Hippocampal formation (tissue), 2 donors: ENCODE measurements around the gene TMEM30A.

Source experiments
- DNase-seq, 2 donors: peaks; one replicate each; lab custom pipeline; 2025; lab: John Stamatoyannopoulos, UW

Gene TMEM30A

DNA sequence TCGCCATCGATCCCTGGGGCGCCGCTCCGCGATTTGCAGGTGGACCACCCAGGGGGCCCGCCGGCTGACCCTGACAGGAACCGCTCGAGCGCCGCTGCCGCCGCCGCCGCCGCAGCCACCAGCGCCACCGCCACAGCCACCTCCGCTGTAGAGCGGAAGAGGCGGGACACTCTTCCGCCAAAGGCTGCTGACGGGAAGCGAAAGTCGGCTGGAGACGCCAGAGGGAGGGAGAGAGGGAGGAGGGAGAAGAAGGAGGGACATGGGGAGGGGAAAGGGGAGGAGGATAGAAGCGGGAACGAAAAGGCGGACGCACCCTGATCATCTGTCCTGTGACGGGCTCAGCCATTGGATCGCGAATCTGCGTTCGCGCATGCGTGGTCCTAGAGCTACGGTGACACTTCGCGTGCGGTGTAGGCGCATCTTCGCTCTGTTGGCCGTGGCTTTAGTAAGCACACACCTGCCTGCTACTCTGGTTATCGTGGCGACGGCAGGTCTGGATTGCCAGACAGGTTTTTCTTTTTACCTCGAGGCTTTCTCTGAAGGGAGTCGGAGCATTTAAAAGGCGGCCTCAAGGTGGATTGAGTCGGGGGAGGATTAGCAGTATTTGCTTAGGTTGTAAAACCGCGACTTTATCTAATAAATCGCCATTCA is at the start of gene TMEM30A:
Gene TMEM30A (minus strand): TSS at position 161 of the 651 bp plus-strand sequence. CDS start 154 bp downstream, at position 7.
- DNase-seq: peak; percentile 96 to 100

DNA sequence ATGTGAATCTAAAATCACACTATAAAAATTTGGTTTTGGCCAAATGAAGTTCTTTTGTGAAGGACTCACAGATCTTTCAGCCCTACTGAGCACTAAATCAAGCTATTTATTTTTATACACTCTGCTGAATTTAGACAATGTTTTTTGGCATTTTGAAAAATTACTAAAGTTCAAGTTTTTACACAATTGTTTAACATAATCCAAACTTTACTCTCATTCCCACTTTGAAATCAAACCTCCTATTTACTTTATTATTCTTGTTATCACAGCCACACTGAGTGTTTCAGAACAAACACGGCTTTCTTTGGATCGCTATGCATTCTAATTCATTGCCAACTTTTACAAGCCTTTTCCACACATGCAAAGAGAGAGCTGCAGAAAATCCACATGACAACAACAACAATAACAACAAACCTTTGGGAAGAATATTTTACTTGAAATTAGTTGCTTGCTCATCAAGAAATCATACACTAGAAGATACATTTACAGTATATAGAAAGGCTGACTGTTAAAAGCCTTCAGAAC is 49.1 kb upstream of the TMEM30A start:
- no peak for DNase-seq

GRCh38 chr6:75331151-75331550 is 46.6 kb upstream of the TMEM30A start:
- no peak for DNase-seq

DNA sequence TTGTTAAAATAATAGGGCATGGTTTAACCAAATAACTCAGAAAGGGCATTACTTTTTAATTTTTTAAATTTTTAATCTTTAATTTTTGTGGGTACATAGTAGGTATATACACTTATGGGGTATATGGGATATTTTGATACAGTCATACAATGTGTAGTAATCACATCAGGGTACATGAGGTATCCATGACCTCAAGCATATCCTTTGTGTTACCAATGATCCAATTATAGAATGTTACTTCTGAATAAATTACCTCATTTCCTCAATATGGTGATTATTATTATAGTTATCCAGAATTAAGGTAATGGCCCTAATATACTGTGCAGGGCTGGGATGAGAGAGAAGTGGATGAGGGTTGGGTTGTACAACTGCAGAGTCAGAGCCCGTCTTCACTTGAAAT is 45.1 kb upstream of the TMEM30A start:
- no peak for DNase-seq

GRCh38 chr6:75327807-75328206 is 43.2 kb upstream of the TMEM30A start:
- no peak for DNase-seq

- no peak for DNase-seq
Measured at GRCh38 chr6:75326557-75327258, 42.1 kb upstream of the TMEM30A start.

DNA sequence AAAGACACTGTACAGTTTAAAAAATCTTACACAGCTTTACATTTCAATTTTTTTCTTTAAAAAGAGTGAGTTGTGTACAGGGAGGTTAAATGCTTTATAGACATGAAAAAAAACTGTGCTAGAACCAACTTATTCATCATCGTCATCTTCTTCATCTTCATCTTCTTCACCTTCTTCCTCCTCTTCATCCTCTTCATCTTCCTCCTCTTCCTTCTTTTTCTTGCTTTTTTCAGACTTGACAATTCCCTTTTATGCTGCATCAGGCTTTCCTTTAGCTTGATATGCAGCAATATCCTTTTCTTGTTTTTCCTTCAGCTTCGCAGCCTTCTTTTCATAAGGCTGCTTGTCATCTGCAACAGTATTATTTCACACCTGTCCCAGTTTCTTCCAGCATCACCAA is 34.3 kb upstream of the TMEM30A start:
- no peak for DNase-seq

DNA sequence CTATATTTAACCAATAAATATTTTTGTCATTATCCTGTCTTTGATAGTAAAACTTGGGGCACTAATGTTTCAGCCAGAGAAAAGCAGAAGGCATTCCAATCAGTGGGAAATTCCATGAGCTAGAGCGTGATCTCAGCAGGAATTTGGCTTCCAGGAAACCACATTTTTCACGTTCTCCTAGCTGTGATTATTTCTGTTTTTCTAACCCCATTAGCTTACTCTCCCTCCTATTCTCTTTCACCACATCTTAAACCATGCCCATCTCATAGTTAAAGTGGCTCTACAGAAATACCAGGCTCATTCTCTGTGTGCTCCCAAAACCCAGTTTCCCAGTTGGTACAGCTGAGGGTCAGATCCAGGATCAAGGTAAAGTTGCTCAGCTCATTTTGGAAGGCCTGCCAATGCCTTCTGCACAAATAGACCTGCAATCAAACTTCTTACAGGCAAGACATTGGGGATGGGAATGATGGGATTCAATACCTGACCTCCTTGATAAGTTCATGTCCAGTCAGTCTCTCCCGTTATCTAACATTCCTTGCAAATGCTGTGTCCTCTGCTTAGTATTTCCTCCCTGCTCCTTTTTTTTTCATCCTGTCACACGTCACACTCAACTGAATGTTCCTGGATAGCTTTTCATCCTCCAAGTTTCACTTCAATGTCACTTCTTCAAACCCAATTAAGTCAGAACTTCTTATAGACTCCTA is 33.1 kb upstream of the TMEM30A start:
- DNase-seq: no peak

DNA sequence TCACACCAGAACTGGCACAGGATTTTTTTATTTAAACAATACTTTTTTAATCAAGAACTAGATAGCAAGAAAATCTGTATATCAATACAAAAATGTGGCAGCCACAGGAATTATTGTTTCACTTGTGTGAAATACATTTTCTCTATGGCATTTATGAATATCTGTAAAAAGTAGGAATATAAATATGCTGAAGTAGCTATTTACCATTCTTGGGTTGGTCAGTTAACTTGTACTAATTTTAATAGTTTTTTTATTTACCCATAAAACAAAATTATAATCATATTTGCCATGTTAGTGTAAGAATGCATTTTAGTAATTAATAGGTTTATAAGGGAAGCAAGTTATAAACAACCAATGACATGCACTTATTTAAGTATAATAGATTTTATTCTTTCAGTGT is 31.4 kb upstream of the TMEM30A start:
- no peak for DNase-seq

DNA sequence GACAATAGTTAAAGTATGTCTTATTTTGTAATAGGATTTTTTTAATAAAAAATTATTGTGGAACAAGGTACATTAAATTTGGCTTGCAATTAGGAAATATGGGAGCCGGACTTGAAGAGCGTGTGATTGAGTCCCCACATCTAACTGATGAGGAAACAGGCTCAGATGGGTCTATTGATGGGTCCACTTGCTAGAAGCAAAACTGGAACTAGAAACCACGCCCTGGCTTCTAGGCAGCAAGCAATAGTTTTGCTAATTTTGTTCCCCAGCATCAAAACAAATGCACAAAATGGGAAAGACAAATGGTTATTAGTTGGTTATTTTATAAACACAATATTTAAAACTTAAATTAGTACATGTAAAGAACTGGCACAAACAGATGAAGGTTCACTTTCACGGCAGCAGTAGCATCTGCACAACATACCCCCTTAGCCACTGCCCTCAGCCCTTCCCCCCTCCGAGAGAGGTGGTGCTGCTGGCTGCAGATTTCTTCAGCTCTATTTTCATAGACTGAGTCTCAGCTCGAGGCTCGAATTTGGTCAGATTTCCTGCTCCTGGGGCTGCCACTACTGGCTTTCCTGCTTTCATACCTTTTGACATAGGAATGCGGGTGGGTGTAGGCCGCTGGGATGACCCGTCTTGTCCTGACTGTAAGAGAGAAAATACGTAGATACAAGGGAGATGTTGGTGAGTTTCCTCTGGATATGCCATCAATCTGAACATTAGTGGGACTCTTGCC is 23.8 kb upstream of the TMEM30A start:
- no peak for DNase-seq

- DNase-seq: no peak
Measured at GRCh38 chr6:75307364-75308004, 22.9 kb upstream of the TMEM30A start.

DNA sequence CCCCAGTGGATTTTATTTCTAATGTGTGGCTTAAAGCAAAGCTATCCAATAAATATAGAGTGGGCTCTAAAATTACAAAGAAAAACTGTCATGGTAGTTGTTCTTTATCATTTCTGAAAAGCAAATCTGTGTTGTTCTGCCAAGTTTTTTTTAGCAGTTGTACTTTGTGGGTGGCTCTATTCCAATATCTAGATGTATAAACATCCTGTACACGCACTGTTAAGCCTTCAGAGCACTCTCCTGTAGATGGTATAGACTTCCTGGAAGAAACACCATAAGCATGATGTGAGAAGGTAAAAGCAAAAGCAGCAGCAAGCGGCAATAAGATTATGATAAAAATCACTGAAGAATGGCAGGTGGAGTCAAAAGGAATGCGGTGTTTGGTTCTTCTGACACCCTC is 21.5 kb upstream of the TMEM30A start:
- no peak for DNase-seq

DNA sequence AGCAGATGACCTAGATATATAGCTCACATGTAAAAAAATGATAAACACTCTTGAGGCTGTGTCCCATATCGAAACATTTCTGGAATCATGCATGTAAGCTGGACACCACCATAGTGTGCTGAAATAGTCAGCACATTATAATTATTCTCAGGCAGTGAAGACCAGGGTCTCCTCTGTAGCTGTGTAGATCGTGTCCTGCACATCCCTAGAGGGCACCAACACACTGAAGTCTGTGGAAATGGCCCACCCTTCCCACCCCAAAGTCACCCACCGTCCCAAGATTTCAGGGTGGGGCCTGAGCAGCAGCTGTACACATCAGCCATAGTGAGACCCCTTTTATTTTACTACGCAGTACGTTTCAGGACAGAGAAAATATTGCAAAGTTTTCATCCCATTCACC is 21.0 kb upstream of the TMEM30A start:
- no peak for DNase-seq

DNA sequence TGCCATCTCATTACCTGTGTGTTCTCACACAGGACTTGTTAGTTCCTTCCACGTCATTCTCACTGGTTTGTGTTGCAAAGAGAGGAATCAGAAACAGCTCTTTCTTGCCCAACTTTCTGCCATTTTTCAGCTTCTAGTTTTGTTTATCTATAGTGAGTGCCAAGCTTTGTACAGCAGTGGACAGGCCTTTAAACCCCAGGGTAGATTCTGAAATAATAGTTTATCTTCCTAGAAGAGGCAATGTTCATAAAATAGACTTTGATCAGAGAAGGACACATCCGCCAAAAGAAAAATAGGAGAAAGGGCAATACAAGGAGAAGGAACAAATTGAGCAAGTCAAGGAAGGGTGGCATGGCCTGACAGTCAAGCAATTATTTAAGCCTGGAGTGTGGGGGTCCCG is 17.7 kb upstream of the TMEM30A start:
- no peak for DNase-seq

GRCh38 chr6:75301537-75301936 is 16.9 kb upstream of the TMEM30A start:
- no peak for DNase-seq

GRCh38 chr6:75301088-75301487 is 16.5 kb upstream of the TMEM30A start:
- no peak for DNase-seq

GRCh38 chr6:75300531-75300855 is 15.9 kb upstream of the TMEM30A start:
- no peak for DNase-seq

- DNase-seq: no peak
Measured at GRCh38 chr6:75299801-75300530, 15.4 kb upstream of the TMEM30A start.

DNA sequence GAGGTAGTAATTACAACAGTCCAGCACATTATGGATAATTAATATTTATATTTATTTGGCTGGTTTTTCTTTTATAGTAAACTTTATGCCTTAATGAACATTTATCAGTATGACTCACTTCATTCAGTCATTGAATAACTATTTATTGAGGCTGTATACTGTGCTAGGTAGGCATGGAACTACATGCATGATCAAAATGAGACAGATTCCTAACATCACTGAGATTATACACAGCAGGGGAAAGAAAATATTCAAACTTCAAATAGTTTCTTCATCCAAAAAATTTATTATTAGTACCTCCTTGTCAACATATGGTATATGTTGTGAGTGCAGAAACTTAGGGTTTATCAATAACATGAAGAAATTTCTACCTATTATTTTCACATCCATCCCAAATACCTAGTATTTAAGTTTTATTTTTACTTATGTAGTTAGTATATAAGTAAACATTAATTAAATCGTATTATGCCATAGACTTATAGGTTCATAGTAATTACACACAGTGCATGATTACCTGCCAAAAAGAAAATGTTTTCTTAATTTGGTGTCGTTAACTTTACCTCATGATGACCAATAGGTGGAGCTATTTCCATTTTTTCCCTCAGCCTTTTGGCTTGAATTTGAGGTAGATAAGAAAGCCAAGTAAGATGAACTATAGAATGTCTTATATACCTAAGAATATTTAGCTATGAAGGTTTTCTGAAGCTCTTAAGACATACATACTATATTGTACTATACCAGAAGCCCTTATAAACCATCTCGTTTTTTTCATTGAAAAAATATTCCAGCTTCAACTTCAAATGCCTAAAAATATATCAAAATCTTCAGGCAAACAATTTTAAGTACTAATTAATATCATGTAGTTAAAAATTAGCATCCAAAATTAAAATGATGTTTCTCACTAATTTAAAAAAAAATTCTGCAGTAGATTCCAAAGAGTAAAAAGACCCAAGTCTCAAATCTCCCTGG is 12.5 kb upstream of the TMEM30A start:
- peak in 1 of 2 donors; percentile 62 for DNase-seq

- no peak for DNase-seq
Measured at GRCh38 chr6:75292555-75292954, 8.0 kb upstream of the TMEM30A start.
